Lung (tissue), 12 donors: Measurements from ENCODE around the gene STXBP5L. TPM values are rescaled to one million over a fixed set of nuclear protein-coding genes. Genes with fewer than 3 reads are reported as not detected.

Experiments
- ATAC-seq: fragments of 200-7000 bp; cut with Tn5 transposase; one replicate; pipeline ENCODE4 v1.9.1; 2020; ENCODE audit warnings: moderate number of reproducible peaks; ENCODE audit not compliant: insufficient read depth, low FRiP score
- DNase-seq, 3 donors: peaks; one replicate each; pipeline ENCODE4 v3.0.0-alpha.2; 2013 to 2017
- H3K27ac ChIP-seq, 2 donors: one replicate each; pipeline ENCODE4 v1.5.1; 2013; ENCODE audit warnings: mild to moderate bottlenecking in 2 of 2, moderate library complexity in 2 of 2, control low read depth in 1 of 2, inconsistent platforms in 1 of 2, low read depth in 1 of 2, low read length in 1 of 2
- H3K27me3 ChIP-seq, 3 donors: one replicate each; pipeline ENCODE4 v1.5.1; 2013; ENCODE audit warnings: low read length in 2 of 3; ENCODE audit not compliant: control insufficient read depth in 3 of 3, insufficient read depth in 3 of 3
- H3K36me3 ChIP-seq, 4 donors: one replicate each; pipeline ENCODE4 v1.5.1; 2013; ENCODE audit warnings: low read length in 4 of 4, mild to moderate bottlenecking in 1 of 4, moderate library complexity in 1 of 4; ENCODE audit not compliant: control insufficient read depth in 4 of 4, insufficient read depth in 4 of 4
- H3K4me1 ChIP-seq, 5 donors: one replicate each; pipeline ENCODE4 v1.5.1; 2013; ENCODE audit warnings: low read length in 5 of 5, mild to moderate bottlenecking in 2 of 5, moderate library complexity in 1 of 5; ENCODE audit not compliant: control insufficient read depth in 5 of 5, insufficient read depth in 5 of 5
- H3K4me3 ChIP-seq: one replicate; pipeline ENCODE4 v1.5.1; 2013; ENCODE audit warnings: mild to moderate bottlenecking, control low read depth, moderate library complexity
- H3K9ac ChIP-seq, 2 donors: one replicate each; pipeline ENCODE4 v1.5.1; 2013; ENCODE audit warnings: low read length in 2 of 2, control low read depth in 1 of 2; ENCODE audit not compliant: insufficient read depth in 1 of 2
- H3K9me3 ChIP-seq, 4 donors: one replicate each; pipeline ENCODE4 v1.5.1; 2013; ENCODE audit warnings: low read length in 3 of 4, mild to moderate bottlenecking in 1 of 4, moderate library complexity in 1 of 4; ENCODE audit not compliant: control insufficient read depth in 4 of 4, insufficient read depth in 3 of 4
- CTCF ChIP-seq: IDR thresholded peaks from 2 replicates; pipeline ENCODE4 v1.5.1; 2012; ENCODE audit warnings: mild to moderate bottlenecking; ENCODE audit errors: control extremely low read depth, extremely low read depth
- WGBS, 2 donors: extraction: QIAGEN DNeasy Blood & Tissue Kit; methylation state at CpG; one replicate each; pipeline ENCODE4 v1.1.7; 2013; 5-methylcytosine and 5-hydroxymethylcytosine counted together
- polyA plus RNA-seq, 2 donors: library from polyadenylated mRNA; stranded (reverse); fragments of 200-250 nt; gene quantifications; one replicate each; pipeline ENCODE4 v1.2.1, GENCODE V29; 2013
- total RNA-seq, 2 donors: library from RNA; depleted of rRNA in 1 of 2; stranded (reverse); fragments of >200 nt in 1 of 2; gene quantifications; one replicate each; pipeline ENCODE4 v1.2.1, GENCODE V29; 2014 to 2021
- donor health status: control.
- donor health status: control.
- donor health status: Bipolar disorder and iron deficiency.
- donor health status: healthy.
- donor health status: DM: yes; HTN: yes; CAD: no.

Gene STXBP5L
- total and polyA plus RNA-seq, 4 donors = 0.26 TPM; not detected in 3

GRCh38 chr3:121269389-121269788 lies 361.4 kb downstream of the STXBP5L start:
- ATAC-seq (no peak), DNase-seq (no peak)
- 88 to 90% methylated on average over 1 of the region's 1 CpG for WGBS, 2 donors
- H3K27ac ChIP-seq = no peak overlapping the region
- H3K36me3 ChIP-seq = no peaks in the 10 kb centered on the region
- no peak for TF ChIP-seq CTCF
- no peak overlapping the region for H3K4me3 ChIP-seq
- no peaks in the 10 kb centered on the region for H3K4me1 ChIP-seq
- H3K9ac ChIP-seq = no peak overlapping the region
- H3K9me3 ChIP-seq = peaks cover 0 to 1% (median 0%) of the 10 kb centered on the region in 4 donors
- H3K27me3 ChIP-seq = no peaks in the 10 kb centered on the region

- Histone ChIP-seq H3K9me3 (peaks cover 0 to 2% (median 0%) of the 10 kb centered on the region in 4 donors), H3K36me3 (no peaks in the 10 kb centered on the region), H3K27me3 (no peaks in the 10 kb centered on the region), H3K4me3 (no peak overlapping the region), H3K9ac (no peak overlapping the region), H3K27ac (no peak overlapping the region), H3K4me1 (no peaks in the 10 kb centered on the region)
- no peak for TF ChIP-seq CTCF
- ATAC-seq = no peak
- no peak for DNase-seq
These were observed 366.4 kb downstream of the STXBP5L start for GRCh38 chr3:121274411-121274810.

- TF ChIP-seq CTCF = no peak
- no peak overlapping the region for H3K4me3 ChIP-seq
- no peaks in the 10 kb centered on the region for H3K4me1 ChIP-seq
- H3K9me3 ChIP-seq = no peaks in the 10 kb centered on the region
- WGBS, 2 donors = 87 to 90% methylated on average over 3 of the region's 3 CpGs
- no peak for DNase-seq
- no peak for ATAC-seq
- no peaks in the 10 kb centered on the region for H3K36me3 ChIP-seq
- H3K27ac ChIP-seq = no peak overlapping the region
- no peaks in the 10 kb centered on the region for H3K27me3 ChIP-seq
- H3K9ac ChIP-seq = no peak overlapping the region
These were observed 387.4 kb downstream of the STXBP5L start for GRCh38 chr3:121295452-121295851.

DNA sequence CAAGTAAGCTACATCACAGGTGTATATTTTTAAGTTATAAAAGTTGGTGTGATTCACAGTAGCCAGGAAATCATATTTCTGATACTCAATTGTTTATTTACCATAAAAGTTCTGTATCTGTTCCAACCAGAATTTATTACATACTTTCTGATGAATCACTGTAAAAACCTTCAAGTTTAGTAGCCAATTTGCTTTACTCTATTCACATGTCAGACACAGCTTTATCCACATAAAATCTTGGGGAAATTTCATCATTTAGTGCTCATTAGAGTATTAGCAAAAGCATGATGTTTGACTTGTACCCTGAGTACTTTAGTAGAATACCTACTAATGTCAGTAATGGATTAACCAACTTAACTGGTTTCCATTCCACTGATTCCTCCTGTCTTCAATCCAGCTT lies 388.0 kb downstream of the STXBP5L start:
- TF ChIP-seq CTCF = no peak
- H3K4me1 ChIP-seq = no peaks in the 10 kb centered on the region

More for the DNA sequence above, 388.0 kb downstream of the STXBP5L start:
- no peak for DNase-seq
- Histone ChIP-seq H3K27me3 (no peaks in the 10 kb centered on the region), H3K27ac (no peak overlapping the region), H3K4me3 (no peak overlapping the region), H3K36me3 (no peaks in the 10 kb centered on the region), H3K9ac (no peak overlapping the region), H3K9me3 (no peaks in the 10 kb centered on the region)
- no peak for ATAC-seq
